ENCODE data around the gene FTSJ1. TPM values are rescaled to one million over a fixed set of nuclear protein-coding genes. Genes with fewer than 3 reads are reported as not detected.

The FTSJ1 gene
- total RNA-seq, 4 donors from 2014 or later: 46.1 to 81.3 (median 51.0) TPM

DNA sequence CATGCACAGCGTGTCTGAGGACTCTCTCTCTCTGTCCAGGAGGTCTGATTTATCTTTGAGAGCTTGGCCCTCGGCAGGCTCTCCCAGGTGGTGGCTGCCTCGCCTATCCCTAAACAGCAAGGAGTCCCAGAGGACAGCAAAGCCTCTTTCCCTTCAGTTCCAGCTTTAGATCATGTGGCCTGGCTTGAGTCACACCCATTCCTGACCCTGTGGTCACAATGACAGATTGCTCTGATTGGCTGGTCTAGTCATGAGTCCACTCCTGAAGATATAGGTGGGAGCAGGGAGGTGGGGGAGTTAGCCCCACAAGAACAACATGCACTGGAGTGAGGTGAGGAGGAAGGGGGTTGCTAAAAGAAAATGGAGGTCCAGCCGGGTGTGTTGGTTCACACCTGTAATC lies 20.7 kb downstream of the FTSJ1 start:
- H3K27ac ChIP-seq: no peak overlapping the region
- no peaks in the 10 kb centered on the region for H3K9me3 ChIP-seq
- H3K4me1 ChIP-seq: no peaks in the 10 kb centered on the region
- no peak for DNase-seq (ENCODE audit: low spot score in 2 of 2)
- no peak overlapping the region for H3K4me3 ChIP-seq
- no peaks in the 10 kb centered on the region for H3K27me3 ChIP-seq
- 73 to 83% methylated on average over 4 of the region's 4 CpGs for WGBS, 2 donors
- TF ChIP-seq EP300 (IDR thresholded peaks at IDR 0.05): no peak
- TF ChIP-seq, protein P1, sequence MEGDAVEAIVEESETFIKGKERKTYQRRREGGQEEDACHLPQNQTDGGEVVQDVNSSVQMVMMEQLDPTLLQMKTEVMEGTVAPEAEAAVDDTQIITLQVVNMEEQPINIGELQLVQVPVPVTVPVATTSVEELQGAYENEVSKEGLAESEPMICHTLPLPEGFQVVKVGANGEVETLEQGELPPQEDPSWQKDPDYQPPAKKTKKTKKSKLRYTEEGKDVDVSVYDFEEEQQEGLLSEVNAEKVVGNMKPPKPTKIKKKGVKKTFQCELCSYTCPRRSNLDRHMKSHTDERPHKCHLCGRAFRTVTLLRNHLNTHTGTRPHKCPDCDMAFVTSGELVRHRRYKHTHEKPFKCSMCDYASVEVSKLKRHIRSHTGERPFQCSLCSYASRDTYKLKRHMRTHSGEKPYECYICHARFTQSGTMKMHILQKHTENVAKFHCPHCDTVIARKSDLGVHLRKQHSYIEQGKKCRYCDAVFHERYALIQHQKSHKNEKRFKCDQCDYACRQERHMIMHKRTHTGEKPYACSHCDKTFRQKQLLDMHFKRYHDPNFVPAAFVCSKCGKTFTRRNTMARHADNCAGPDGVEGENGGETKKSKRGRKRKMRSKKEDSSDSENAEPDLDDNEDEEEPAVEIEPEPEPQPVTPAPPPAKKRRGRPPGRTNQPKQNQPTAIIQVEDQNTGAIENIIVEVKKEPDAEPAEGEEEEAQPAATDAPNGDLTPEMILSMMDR (IDR thresholded peaks at IDR 0.05): no peak
- no peak for TF ChIP-seq POLR2A (IDR thresholded peaks at IDR 0.05)
- H3K36me3 ChIP-seq: no peaks in the 10 kb centered on the region

DNA sequence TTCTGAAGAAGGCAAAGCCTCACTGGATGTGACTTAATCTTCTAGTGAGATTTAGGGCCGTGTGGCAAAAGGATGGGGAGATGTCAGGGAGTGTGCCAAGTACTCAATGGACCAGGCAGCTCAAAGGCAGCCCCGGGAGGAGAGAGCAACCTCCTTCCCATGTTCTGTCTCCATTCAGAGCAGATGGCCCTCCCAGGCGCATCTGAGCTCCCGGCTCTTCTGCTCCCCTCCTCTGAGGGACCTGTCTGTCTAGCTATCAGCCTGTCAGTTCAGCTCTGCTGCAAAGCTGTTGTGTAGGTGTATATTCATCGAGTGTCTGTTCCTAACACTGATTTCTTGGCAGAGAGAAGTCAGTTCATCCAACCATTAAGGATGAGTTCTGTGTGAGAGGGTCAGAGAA lies 21.9 kb downstream of the FTSJ1 start:
- H3K4me1 ChIP-seq: no peaks in the 10 kb centered on the region
- H3K27ac ChIP-seq: no peak overlapping the region
- H3K4me3 ChIP-seq: no peak overlapping the region
- WGBS, 2 donors: 55 to 65% methylated on average over 4 to 5 of the region's 5 CpGs
- no peaks in the 10 kb centered on the region for H3K27me3 ChIP-seq
- H3K36me3 ChIP-seq: no peaks in the 10 kb centered on the region
- no peak for DNase-seq (ENCODE audit: low spot score in 2 of 2)
- TF ChIP-seq POLR2A (IDR thresholded peaks at IDR 0.05): no peak
- no peak for TF ChIP-seq EP300 (IDR thresholded peaks at IDR 0.05)
- TF ChIP-seq, protein P1 (IDR thresholded peaks at IDR 0.05): no peak
- no peaks in the 10 kb centered on the region for H3K9me3 ChIP-seq

DNA sequence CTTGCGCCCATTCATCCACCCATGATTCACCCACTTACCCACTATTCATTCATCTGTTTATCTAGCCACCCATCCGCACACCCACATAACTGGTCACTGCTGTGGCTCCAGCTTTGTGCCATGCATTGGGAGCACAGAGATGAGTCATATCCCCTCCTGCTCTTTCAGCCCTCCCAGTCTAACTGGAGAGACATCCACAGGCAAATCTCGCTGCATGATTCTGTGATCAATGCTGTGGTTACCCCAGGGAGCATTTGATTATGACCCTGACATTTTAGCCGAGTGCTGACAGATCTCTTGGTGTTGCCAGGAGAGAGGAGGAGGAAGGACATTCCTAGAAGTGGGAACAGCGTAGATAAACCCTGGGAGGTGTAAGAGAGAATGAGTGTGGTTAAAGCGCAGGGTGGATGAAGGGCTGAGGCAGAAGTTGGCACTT lies 22.4 kb downstream of the FTSJ1 start:
- Histone ChIP-seq H3K4me3 (no peak overlapping the region), H3K27me3 (no peaks in the 10 kb centered on the region), H3K9me3 (no peaks in the 10 kb centered on the region), H3K4me1 (no peaks in the 10 kb centered on the region), H3K27ac (no peak overlapping the region), H3K36me3 (no peaks in the 10 kb centered on the region)
- DNase-seq (ENCODE audit: low spot score in 2 of 2): no peak
- WGBS, 2 donors: 48 to 60% methylated on average over 5 to 6 of the region's 6 CpGs
- TF ChIP-seq EP300 (IDR thresholded peaks at IDR 0.05) (no peak), POLR2A (IDR thresholded peaks at IDR 0.05) (no peak)
- TF ChIP-seq, protein P1 (IDR thresholded peaks at IDR 0.05): no peak

DNA sequence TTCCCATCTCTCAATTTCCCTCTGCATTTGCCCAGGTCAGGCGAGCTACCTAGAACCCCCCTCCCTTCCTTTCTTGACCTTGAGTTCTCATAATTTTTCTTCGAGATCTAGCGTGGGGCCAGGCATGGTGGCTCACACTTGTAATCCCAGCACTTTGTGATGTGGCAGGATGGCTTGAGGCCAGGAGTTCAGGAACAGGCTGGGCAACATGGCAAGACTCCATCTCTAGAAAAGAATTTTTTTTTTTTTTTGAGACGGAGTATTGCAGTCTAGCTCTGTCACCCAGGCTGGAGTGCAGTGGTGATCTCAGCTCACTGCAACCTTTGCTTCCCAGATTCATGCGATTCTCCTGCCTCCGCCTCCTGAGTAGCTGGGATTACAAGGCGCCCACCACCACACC lies 28.3 kb downstream of the FTSJ1 start:
- Histone ChIP-seq H3K27ac (no peak overlapping the region), H3K27me3 (no peaks in the 10 kb centered on the region), H3K36me3 (no peaks in the 10 kb centered on the region), H3K4me1 (peaks cover 0 to 4% (median 0%) of the 10 kb centered on the region in 4 donors), H3K4me3 (no peak overlapping the region), H3K9me3 (no peaks in the 10 kb centered on the region)
- TF ChIP-seq, protein P1 (IDR thresholded peaks at IDR 0.05): no peak
- TF ChIP-seq EP300 (IDR thresholded peaks at IDR 0.05): no peak
- no peak for TF ChIP-seq POLR2A (IDR thresholded peaks at IDR 0.05)
- no peak for DNase-seq (ENCODE audit: low spot score in 2 of 2)
- WGBS, 2 donors: 79 to 96% methylated on average over 6 to 7 of the region's 7 CpGs

DNA sequence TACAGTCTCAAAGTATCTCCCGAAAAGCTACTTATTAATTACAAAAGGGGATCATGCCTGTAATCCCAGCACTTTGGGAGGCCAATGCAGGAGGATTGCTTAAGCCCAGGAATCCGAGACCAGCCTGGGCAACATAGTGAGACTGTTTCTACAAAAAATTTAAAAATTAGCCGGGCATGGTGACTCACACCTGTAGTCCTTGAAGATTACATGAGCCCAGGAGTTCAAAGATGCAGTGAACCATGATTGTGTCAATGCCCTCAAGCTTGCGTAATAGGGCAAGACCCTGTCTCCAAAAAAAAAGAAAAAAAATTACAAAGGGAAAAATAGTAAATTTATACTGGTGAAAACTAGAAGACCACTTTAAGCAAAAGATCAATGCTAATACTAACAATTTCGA lies 29.5 kb downstream of the FTSJ1 start:
- Histone ChIP-seq H3K27me3 (no peaks in the 10 kb centered on the region), H3K4me3 (no peak overlapping the region), H3K4me1 (peaks cover 0 to 12% (median 0%) of the 10 kb centered on the region in 4 donors), H3K9me3 (no peaks in the 10 kb centered on the region), H3K36me3 (no peaks in the 10 kb centered on the region), H3K27ac (no peak overlapping the region)
- whole genome bisulfite sequencing, 2 donors: 84 to 96% methylated on average over 5 of the region's 5 CpGs
- DNase-seq (ENCODE audit: low spot score in 2 of 2): no peak
- no peak for TF ChIP-seq EP300 (IDR thresholded peaks at IDR 0.05)
- TF ChIP-seq POLR2A (IDR thresholded peaks at IDR 0.05): no peak
- TF ChIP-seq, protein P1 (IDR thresholded peaks at IDR 0.05): no peak
